ENCODE measurements around the gene VAPA.
A peak's percentile ranks its signal among the peaks of the same experiment; 100 is the strongest.

DNA sequence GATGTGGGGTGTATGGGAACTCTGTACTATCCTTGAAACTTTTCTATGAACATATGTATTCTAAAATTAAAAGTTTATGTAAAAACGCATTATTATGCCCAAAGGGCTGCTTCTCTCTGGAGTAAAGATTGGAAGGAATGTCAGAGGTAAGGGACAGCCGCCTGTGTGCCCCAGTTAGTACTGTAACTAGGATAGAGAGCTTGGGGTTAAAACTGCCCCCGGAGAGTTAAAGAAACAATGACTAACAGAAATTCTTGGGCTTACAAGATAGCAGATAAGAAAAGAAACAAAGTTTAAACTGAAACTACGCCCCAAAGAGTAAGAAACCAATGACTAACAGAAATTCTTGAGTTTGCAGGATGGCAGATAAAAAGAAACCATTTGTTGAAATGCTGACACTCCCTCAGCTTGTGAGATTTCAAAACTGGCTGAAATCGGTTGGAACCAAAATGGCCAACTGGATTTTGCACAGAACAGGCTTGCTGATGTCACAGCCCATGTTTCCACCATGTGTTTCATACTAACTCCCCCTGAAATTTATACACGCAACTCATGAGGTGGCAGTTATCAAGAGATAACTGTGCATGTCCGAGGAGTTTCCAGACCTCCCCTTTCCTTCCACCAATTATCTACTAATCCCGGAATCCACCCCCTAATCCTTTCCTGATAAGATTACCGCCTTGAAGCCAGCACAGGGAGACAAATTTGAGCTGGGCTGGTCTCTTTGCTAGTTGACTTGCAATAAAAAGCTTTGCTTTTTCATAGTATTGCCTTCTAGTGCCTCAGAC, 36.8 kb upstream of the VAPA start:
- peak; percentile 41 for TF ChIP-seq POLR2AphosphoS5 (IDR thresholded peaks at IDR 0.05)
- TF ChIP-seq CTCF (IDR thresholded peaks at IDR 0.05), result no peak
- TF ChIP-seq EP300 (IDR thresholded peaks at IDR 0.05), result no peak

All from gastroesophageal sphincter (tissue), 3 donors.